Medulla oblongata (tissue), 1 donor: Measurements from ENCODE around the gene PITRM1.
A peak's percentile ranks its signal among the peaks of the same experiment; 100 is the strongest.

ENCODE experiments used
- DNase-seq: peaks from one replicate; pipeline ENCODE4 v3.0.0-alpha.2; 2015; ENCODE audit errors: extremely low spot score

Gene PITRM1

GRCh38 chr10:3166496-3167290 lies 5.9 kb downstream of the PITRM1 start:
- DNase-seq, result no peak

- DNase-seq, result no peak
Observed at GRCh38 chr10:3165196-3165595, 7.4 kb downstream of the PITRM1 start.

- DNase-seq, result no peak
Observed at GRCh38 chr10:3163879-3164278, 8.7 kb downstream of the PITRM1 start.

- no peak for DNase-seq
Observed at GRCh38 chr10:3162533-3162932, 10.0 kb downstream of the PITRM1 start.

- peak; percentile 68 for DNase-seq
Observed at GRCh38 chr10:3159152-3159551, 13.4 kb downstream of the PITRM1 start.

GRCh38 chr10:3154666-3155065 lies 17.9 kb downstream of the PITRM1 start:
- no peak for DNase-seq

- no peak for DNase-seq
Observed at GRCh38 chr10:3152566-3152935, 20.0 kb downstream of the PITRM1 start.

- no peak for DNase-seq
Observed at GRCh38 chr10:3151889-3152565, 20.6 kb downstream of the PITRM1 start.

GRCh38 chr10:3150961-3151360 lies 21.6 kb downstream of the PITRM1 start:
- DNase-seq, result no peak

- DNase-seq, result no peak
Observed at GRCh38 chr10:3150366-3150765, 22.2 kb downstream of the PITRM1 start.

- no peak for DNase-seq
Observed at GRCh38 chr10:3149918-3150317, 22.7 kb downstream of the PITRM1 start.

GRCh38 chr10:3148994-3149393 lies 23.6 kb downstream of the PITRM1 start:
- DNase-seq, result no peak

- DNase-seq, result no peak
Observed at GRCh38 chr10:3148041-3148440, 24.5 kb downstream of the PITRM1 start.

GRCh38 chr10:3147117-3147820 lies 25.3 kb downstream of the PITRM1 start:
- no peak for DNase-seq

GRCh38 chr10:3146289-3146688 lies 26.3 kb downstream of the PITRM1 start:
- DNase-seq, result no peak

GRCh38 chr10:3145366-3145765 lies 27.2 kb downstream of the PITRM1 start:
- no peak for DNase-seq

- DNase-seq, result no peak
Observed at GRCh38 chr10:3143791-3144434, 28.7 kb downstream of the PITRM1 start.

- no peak for DNase-seq
Observed at GRCh38 chr10:3143366-3143765, 29.2 kb downstream of the PITRM1 start.

GRCh38 chr10:3142146-3142875 lies 30.3 kb downstream of the PITRM1 start:
- DNase-seq, result no peak

GRCh38 chr10:3141351-3142005 lies 31.1 kb downstream of the PITRM1 start:
- no peak for DNase-seq

GRCh38 chr10:3140280-3140679 lies 32.3 kb downstream of the PITRM1 start:
- DNase-seq, result peak; percentile 61
